BJ (cell line): ENCODE measurements around the gene IL31RA. TPM values are rescaled to one million over a fixed set of nuclear protein-coding genes. Genes with fewer than 3 reads are reported as not detected.

Source experiments
- CTCF ChIA-PET: fragments of 350-600 bp; formaldehyde crosslinking; extraction: SDS; loops from one replicate; lab custom pipeline; 2021; ENCODE audit warnings: antibody characterized with exemption, inconsistent platforms; lab: Yijun Ruan, JAX
- POLR2A ChIA-PET: fragments of 300-600 bp; sonication (Branson Sonifier 250); formaldehyde crosslinking; extraction: SDS; loops from one replicate; lab custom pipeline; 2021; ENCODE audit warnings: antibody characterized with exemption; lab: Charles Lee
- DNase-seq: peaks from one replicate; pipeline ENCODE4 v3.0.0-alpha.2; 2011; ENCODE audit warnings: low read depth
- H3K27me3 ChIP-seq: 2 replicates; pipeline ENCODE4 v1.6.0; 2011; ENCODE audit warnings: low read length; ENCODE audit not compliant: control insufficient read depth, insufficient read depth
- H3K36me3 ChIP-seq: 2 replicates; pipeline ENCODE4 v1.5.1; 2011; ENCODE audit warnings: low read length; ENCODE audit not compliant: control insufficient read depth, insufficient read depth
- H3K4me3 ChIP-seq: 2 replicates; pipeline ENCODE4 v1.5.1; 2011; ENCODE audit warnings: low read depth, mild to moderate bottlenecking, control low read depth, low read length
- polyA plus RNA-seq: library from polyadenylated mRNA; depleted of rRNA; stranded (reverse); fragments of >200 nt; gene quantifications from 2 replicates; pipeline ENCODE4 v1.2.3, GENCODE V29; 2011
- TF ChIP-seq, protein P1 (sequence below): IDR thresholded peaks from 2 replicates; pipeline ENCODE4 v1.5.1; 2011; ENCODE audit warnings: low read depth, mild to moderate bottlenecking, control low read depth, inconsistent platforms, low read length, moderate library complexity; ENCODE audit not compliant: insufficient read depth

The IL31RA gene
- polyA plus RNA-seq, 1 experiment: not detected

GRCh38 chr5:55925712-55926111 lies 74.6 kb downstream of the IL31RA start:
- no peak for DNase-seq
- no peaks in the 10 kb centered on the region for H3K27me3 ChIP-seq
- POLR2A ChIA-PET: no interaction called here
- TF ChIP-seq, protein P1, sequence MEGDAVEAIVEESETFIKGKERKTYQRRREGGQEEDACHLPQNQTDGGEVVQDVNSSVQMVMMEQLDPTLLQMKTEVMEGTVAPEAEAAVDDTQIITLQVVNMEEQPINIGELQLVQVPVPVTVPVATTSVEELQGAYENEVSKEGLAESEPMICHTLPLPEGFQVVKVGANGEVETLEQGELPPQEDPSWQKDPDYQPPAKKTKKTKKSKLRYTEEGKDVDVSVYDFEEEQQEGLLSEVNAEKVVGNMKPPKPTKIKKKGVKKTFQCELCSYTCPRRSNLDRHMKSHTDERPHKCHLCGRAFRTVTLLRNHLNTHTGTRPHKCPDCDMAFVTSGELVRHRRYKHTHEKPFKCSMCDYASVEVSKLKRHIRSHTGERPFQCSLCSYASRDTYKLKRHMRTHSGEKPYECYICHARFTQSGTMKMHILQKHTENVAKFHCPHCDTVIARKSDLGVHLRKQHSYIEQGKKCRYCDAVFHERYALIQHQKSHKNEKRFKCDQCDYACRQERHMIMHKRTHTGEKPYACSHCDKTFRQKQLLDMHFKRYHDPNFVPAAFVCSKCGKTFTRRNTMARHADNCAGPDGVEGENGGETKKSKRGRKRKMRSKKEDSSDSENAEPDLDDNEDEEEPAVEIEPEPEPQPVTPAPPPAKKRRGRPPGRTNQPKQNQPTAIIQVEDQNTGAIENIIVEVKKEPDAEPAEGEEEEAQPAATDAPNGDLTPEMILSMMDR: no peak
- CTCF ChIA-PET: interaction anchor here (1.3 kb wide), 1 partner anchor 10 kb away, joined by 4 read pairs; no protein-coding TSS in a partner anchor
- H3K4me3 ChIP-seq: no peak overlapping the region
- H3K36me3 ChIP-seq: no peaks in the 10 kb centered on the region

DNA sequence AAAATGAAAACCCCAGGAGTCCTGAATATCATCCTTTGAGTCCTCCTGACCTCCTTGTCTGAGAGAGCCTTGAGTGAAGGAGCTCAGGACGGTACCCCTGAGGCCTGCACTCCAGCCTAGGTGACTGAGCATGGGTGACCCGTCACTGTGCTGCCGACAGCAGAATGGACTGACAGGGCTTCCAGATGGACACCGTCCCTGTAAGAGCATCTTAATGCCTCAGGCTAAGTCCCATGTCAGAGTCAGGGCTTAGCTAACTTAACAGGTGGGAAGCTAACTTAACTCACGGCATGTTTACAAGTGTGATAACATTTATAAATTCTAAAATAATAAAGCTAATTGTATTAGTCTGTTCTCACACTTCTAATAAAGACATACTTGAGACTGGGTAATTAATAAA lies 75.3 kb downstream of the IL31RA start:
- H3K4me3 ChIP-seq: no peak overlapping the region
- TF ChIP-seq, protein P1: no peak
- ChIA-PET CTCF (interaction anchor here (1.3 kb wide), 1 partner anchor 9 kb away, joined by 4 read pairs; no protein-coding TSS in a partner anchor), POLR2A (no interaction called here)
- no peaks in the 10 kb centered on the region for H3K36me3 ChIP-seq
- DNase-seq: no peak
- no peaks in the 10 kb centered on the region for H3K27me3 ChIP-seq

DNA sequence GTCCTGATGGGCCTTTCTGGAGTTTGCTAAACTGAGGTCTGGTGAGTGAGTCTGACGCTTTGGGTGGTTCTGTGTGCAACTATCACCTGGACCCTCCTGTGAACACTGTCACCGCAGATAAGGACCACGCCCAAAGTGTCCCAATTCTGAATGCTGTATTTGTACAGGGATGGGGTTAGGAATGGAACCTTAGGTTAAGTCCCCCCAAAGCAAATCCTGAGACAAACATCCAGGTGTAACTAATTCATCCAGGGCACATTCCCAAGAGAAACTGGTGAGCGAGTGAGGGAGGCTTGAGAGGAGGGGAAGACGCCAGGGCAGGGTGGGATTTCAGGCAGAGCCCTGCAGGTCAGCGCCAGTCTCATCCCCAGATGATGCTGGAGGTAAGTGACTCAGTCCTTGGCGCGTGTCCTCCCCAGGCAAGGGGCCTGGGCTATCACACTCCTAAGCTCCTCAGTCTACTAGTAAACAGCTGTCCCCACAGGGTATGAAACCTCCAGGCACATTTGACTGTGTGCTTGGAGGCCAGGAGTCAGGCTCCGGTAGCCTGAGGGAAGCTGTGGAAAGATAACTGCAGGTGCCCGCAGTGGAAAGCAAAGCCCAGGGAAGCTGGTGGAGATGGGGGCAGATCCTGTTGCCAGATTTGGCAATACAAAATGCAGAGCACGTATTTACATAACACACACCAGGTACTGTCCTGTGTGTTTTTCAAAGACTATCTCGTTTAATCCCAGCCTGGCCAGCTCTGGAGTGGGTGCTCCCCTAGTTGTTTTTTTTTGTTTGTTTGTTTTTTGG lies 76.9 kb downstream of the IL31RA start:
- Histone ChIP-seq H3K27me3 (no peaks in the 10 kb centered on the region), H3K4me3 (no peak overlapping the region), H3K36me3 (no peaks in the 10 kb centered on the region)
- TF ChIP-seq, protein P1: no peak
- CTCF ChIA-PET: interaction anchor here (1.0 kb wide), 1 partner anchor 273 kb away, joined by 3 read pairs; no protein-coding TSS in a partner anchor
- POLR2A ChIA-PET: interaction anchor here (0.6 kb wide), 1 partner anchor 74 kb away, joined by 5 read pairs; no protein-coding TSS in a partner anchor
- no peak for DNase-seq

DNA sequence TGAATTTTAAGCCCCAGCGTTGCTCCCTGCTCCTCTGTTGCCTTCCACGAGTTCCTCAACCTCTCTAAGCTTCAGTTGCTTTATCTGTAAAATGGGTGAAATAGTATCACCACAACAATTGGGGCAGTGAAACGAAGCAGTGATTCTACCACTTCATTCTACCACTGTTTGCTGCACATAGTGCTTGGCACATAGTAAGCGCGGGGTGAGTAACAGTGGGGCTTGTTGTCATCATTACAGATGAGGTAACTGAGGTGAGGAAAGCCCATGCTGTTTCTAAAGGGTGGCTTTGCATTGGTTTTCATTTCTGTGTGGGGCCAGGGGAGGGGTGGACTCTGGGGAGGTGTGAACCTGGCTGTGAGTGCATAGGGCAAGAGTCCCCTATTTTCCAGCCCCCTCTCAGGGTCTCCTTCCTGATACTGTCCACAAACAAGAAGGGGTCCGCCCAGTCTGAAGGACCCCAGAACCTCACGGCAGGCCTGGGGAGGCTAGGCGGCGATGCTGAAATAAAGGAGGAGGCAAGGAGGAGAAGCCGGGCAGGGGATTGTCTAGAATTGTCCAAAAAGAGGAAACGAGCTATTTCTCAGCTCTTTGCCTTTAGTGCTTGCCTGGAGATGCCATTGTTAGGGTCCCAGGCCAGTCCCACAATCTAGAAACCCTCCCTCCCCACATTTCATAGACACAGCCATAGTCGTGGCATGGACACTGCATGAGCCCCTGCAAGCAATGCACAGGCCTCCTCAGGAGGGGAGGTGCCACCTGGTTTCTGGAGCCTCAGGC lies 78.1 kb downstream of the IL31RA start:
- TF ChIP-seq, protein P1: no peak
- ChIA-PET POLR2A (interaction anchor here (0.6 kb wide), 1 partner anchor 75 kb away, joined by 5 read pairs; no protein-coding TSS in a partner anchor), CTCF (interaction anchor here (0.6 to 1.0 kb wide), 3 partner anchors 272 to 719 kb away, joined by 3 read pairs; no protein-coding TSS in a partner anchor)
- no peak for DNase-seq
- no peaks in the 10 kb centered on the region for H3K36me3 ChIP-seq
- no peak overlapping the region for H3K4me3 ChIP-seq
- H3K27me3 ChIP-seq: no peaks in the 10 kb centered on the region

DNA sequence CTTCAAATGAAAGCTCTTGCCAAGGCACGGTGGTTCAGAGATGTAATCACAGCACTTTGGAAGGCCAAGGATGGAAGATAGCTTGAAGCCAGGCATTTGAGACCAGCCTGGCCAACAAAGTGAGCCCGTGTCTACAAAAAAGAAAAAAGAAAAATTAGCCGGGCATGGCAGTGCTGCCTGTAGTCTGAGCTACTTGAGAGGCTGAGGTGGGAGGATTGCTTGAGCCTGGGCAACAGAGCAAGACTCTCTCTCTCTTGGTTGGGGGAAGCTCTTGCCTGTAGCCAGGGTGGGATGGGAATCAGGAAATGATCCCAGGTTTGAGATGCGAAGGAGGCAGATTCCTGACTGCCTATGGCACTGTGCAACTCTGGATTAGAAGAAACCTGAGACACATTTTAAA lies 81.5 kb downstream of the IL31RA start:
- TF ChIP-seq, protein P1: no peak
- POLR2A ChIA-PET: no interaction called here
- no peaks in the 10 kb centered on the region for H3K27me3 ChIP-seq
- DNase-seq: no peak
- no peaks in the 10 kb centered on the region for H3K36me3 ChIP-seq
- no peak overlapping the region for H3K4me3 ChIP-seq
- CTCF ChIA-PET: interaction anchor here (1.0 to 1.2 kb wide), 2 partner anchors 9 to 269 kb away, joined by 3 read pairs; no protein-coding TSS in a partner anchor
